PC-9 (cell line): ENCODE measurements around the gene TSPEAR. TPM values are rescaled to one million over a fixed set of nuclear protein-coding genes. Genes with fewer than 3 reads are reported as not detected.

Experiments
- BruUV-seq: library from RNA; stranded (reverse); fragments of 400-500 nt; replicated peaks from 2 replicates; lab custom pipeline; 2021; lab: Mats Ljungman, UMichigan
- CTCF ChIA-PET: fragments of 300-600 bp; sonication (Branson Sonifier 250); formaldehyde crosslinking; loops from one replicate; lab custom pipeline; 2022; ENCODE audit warnings: antibody characterized with exemption; lab: Charles Lee
- POLR2A ChIA-PET: fragments of 300-600 bp; sonication (Branson Sonifier 250); formaldehyde crosslinking; loops from one replicate; lab custom pipeline; 2022; ENCODE audit warnings: antibody characterized with exemption; ENCODE audit not compliant: unreplicated experiment; lab: Charles Lee
- DNase-seq, 2 experiments: peaks; one replicate each; pipeline versions ENCODE4 v3.0.0 to v3.0.0-alpha.2; 2015 to 2022; ENCODE audit warnings: mixed read lengths in 1 of 2
- H2AFZ ChIP-seq: fragments of 200-600 bp; sonication (generic); 2 replicates; pipeline ENCODE4 v1.8.1; 2017; ENCODE audit warnings: antibody characterized with exemption
- H3F3A ChIP-seq: fragments of 200-600 bp; sonication (generic); 2 replicates; pipeline ENCODE4 v1.8.1; 2017; ENCODE audit warnings: antibody characterized with exemption, mild to moderate bottlenecking, low read depth; ENCODE audit not compliant: insufficient read depth
- H3K27ac ChIP-seq: fragments of 200-600 bp; sonication (generic); 2 replicates; pipeline ENCODE4 v1.6.1; 2016; ENCODE audit warnings: mixed run types
- H3K27me3 ChIP-seq: fragments of 200-600 bp; sonication (generic); 2 replicates; pipeline ENCODE4 v1.6.1; 2016; ENCODE audit warnings: low read depth, mixed run types; ENCODE audit not compliant: insufficient read depth
- H3K36me3 ChIP-seq: fragments of 200-600 bp; sonication (generic); 2 replicates; pipeline ENCODE4 v1.6.1; 2016; ENCODE audit warnings: low read depth, mixed run types
- H3K4me1 ChIP-seq: fragments of 200-600 bp; sonication (generic); replicated peaks from 2 replicates; pipeline ENCODE4 v1.6.1; 2016; ENCODE audit warnings: mixed run types; ENCODE audit not compliant: insufficient read depth
- H3K4me2 ChIP-seq: fragments of 200-600 bp; sonication (generic); 2 replicates; pipeline ENCODE4 v1.6.1; 2017; ENCODE audit warnings: mixed run types
- H3K4me3 ChIP-seq: fragments of 200-600 bp; sonication (generic); 2 replicates; pipeline ENCODE4 v1.6.1; 2016; ENCODE audit warnings: mixed run types
- H3K79me2 ChIP-seq: fragments of 200-600 bp; sonication (generic); 2 replicates; pipeline ENCODE4 v1.6.1; 2017; ENCODE audit warnings: low read depth, mixed run types
- H3K9me2 ChIP-seq: fragments of 200-600 bp; sonication (generic); 2 replicates; pipeline ENCODE4 v1.8.1; 2017; ENCODE audit warnings: mild to moderate bottlenecking; ENCODE audit not compliant: insufficient read depth
- H3K9me3 ChIP-seq: fragments of 200-600 bp; sonication (generic); 2 replicates; pipeline ENCODE4 v1.8.1; 2016; ENCODE audit warnings: low read depth; ENCODE audit not compliant: insufficient read depth
- H4K20me1 ChIP-seq: fragments of 200-600 bp; sonication (generic); 2 replicates; pipeline ENCODE4 v1.8.1; 2017; ENCODE audit not compliant: insufficient read depth
- CTCF ChIP-seq: fragments of 200-600 bp; sonication (generic); conservative IDR thresholded peaks from 2 replicates; pipeline ENCODE4 v1.6.1; 2017; ENCODE audit warnings: mixed run types, antibody characterized with exemption, mild to moderate bottlenecking, moderate library complexity
- EZH2 ChIP-seq: fragments of 200-600 bp; sonication (generic); IDR thresholded peaks from 2 replicates; pipeline ENCODE4 v1.8.0; 2017; ENCODE audit warnings: antibody characterized with exemption, low read depth
- intact Hi-C: fragments of 100-400 bp; cut with micrococcal nuclease; formaldehyde crosslinking; loops from one replicate; pipeline ENCODE4 v1.10.0; 2022; ENCODE audit not compliant: unreplicated experiment
- total RNA-seq: library from RNA; stranded (reverse); gene quantifications from 2 replicates; pipeline ENCODE4 v1.2.3, GENCODE V29; 2021

Gene TSPEAR
- total RNA-seq, 1 experiment from 2014 or later: not detected

GRCh38 chr21:44456214-44456914 is 255.0 kb downstream of the TSPEAR start:
- ChIA-PET CTCF (no interaction called here), POLR2A (no interaction called here)
- Histone ChIP-seq H3K36me3 (no peaks in the 10 kb centered on the region), H3K4me2 (no peak overlapping the region), H3K27me3 (peaks cover 23% of the 10 kb centered on the region), H2AFZ (no peak overlapping the region), H3K4me1 (no peaks in the 10 kb centered on the region), H3K9me2 (no peaks in the 10 kb centered on the region), H3K9me3 (no peaks in the 10 kb centered on the region), H3K27ac (no peak overlapping the region), H3K4me3 (no peak overlapping the region), H4K20me1 (no peaks in the 10 kb centered on the region), H3F3A (no peaks in the 10 kb centered on the region), H3K79me2 (no peaks in the 10 kb centered on the region)
- no TSS peak for BruUV-seq
- no peak for DNase-seq
- intact Hi-C loops: no loop called here
- TF ChIP-seq CTCF (no peak), EZH2 (no peak)

GRCh38 chr21:44455524-44456213 is 255.7 kb downstream of the TSPEAR start:
- Histone ChIP-seq H3K4me2 (no peak overlapping the region), H3K79me2 (no peaks in the 10 kb centered on the region), H3F3A (no peaks in the 10 kb centered on the region), H3K27ac (no peak overlapping the region), H3K27me3 (peaks cover 30% of the 10 kb centered on the region), H3K4me3 (no peak overlapping the region), H3K4me1 (no peaks in the 10 kb centered on the region), H3K36me3 (no peaks in the 10 kb centered on the region), H3K9me3 (no peaks in the 10 kb centered on the region), H4K20me1 (no peaks in the 10 kb centered on the region), H2AFZ (no peak overlapping the region), H3K9me2 (no peaks in the 10 kb centered on the region)
- intact Hi-C loops: no loop called here
- peak in 1 of 2 experiments; percentile 7 for DNase-seq
- TF ChIP-seq CTCF: no peak
- BruUV-seq: no TSS peak
- POLR2A ChIA-PET: no interaction called here
- CTCF ChIA-PET: no interaction called here

- H3F3A ChIP-seq: no peaks in the 10 kb centered on the region
- ChIA-PET POLR2A (no interaction called here), CTCF (no interaction called here)
- peak in 1 of 2 experiments; percentile 19 for DNase-seq
- no peak for TF ChIP-seq EZH2
- no peaks in the 10 kb centered on the region for H3K36me3 ChIP-seq
- H3K4me3 ChIP-seq: no peak within 1 kb of the TSS
- H3K27ac ChIP-seq: no peak within 1 kb of the TSS
- H4K20me1 ChIP-seq: no peaks in the 10 kb centered on the region
- no peak within 1 kb of the TSS for H2AFZ ChIP-seq
- H3K9me3 ChIP-seq: no peaks in the 10 kb centered on the region
- BruUV-seq: no TSS peak
- H3K4me2 ChIP-seq: no peak within 1 kb of the TSS
- no peaks in the 10 kb centered on the region for H3K79me2 ChIP-seq
- H3K27me3 ChIP-seq: peaks cover 38% of the 10 kb centered on the region
- intact Hi-C loops: no loop called here
- H3K9me2 ChIP-seq: no peaks in the 10 kb centered on the region
- H3K4me1 ChIP-seq: no peaks in the 10 kb centered on the region
Observed at GRCh38 chr21:44454747-44455523, 256.4 kb downstream of the TSPEAR start, which contains the start of gene LRRC3. LRRC3 (plus strand) TSS chr21:44455510; CDS start chr21:44456645, 1,135 bp downstream.
